Activated naive CD4-positive, alpha-beta T cell treated with anti-CD3 and anti-CD28 coated beads, Interleukin-2, amount 10 ng/mL, durations not matched to agents 7 days and 5 days (primary cell): ENCODE results near the gene DONSON.
"Not testable (repeated sequence)": the region's sequence is repeated elsewhere in the genome, so short reads cannot be mapped to it uniquely, and the experiment has no call there.

Experiments
- CTCF ChIA-PET: fragments of 350-600 bp; sonication (Branson Sonifier 250); formaldehyde crosslinking; loops from one replicate; lab custom pipeline; 2021; ENCODE audit warnings: antibody characterized with exemption; lab: Charles Lee
- DNase-seq: peaks from one replicate; pipeline ENCODE4 v3.0.0-alpha.2; 2020
- H3K27ac Mint-ChIP-seq: one replicate; pipeline ENCODE4 v1.8.0; 2021; ENCODE audit warnings: mild to moderate bottlenecking, moderate library complexity, mixed read lengths
- H3K27me3 Mint-ChIP-seq: one replicate; pipeline ENCODE4 v1.8.0; 2021; ENCODE audit warnings: mild to moderate bottlenecking, mixed read lengths
- H3K36me3 Mint-ChIP-seq: one replicate; pipeline ENCODE4 v1.8.0; 2021; ENCODE audit warnings: mixed read lengths
- H3K4me1 Mint-ChIP-seq: one replicate; pipeline ENCODE4 v1.8.0; 2021; ENCODE audit warnings: mixed read lengths
- H3K4me3 Mint-ChIP-seq: one replicate; pipeline ENCODE4 v1.8.0; 2021; ENCODE audit warnings: mild to moderate bottlenecking, moderate library complexity, mixed read lengths
- H3K9me3 Mint-ChIP-seq: one replicate; pipeline ENCODE4 v1.8.0; 2021; ENCODE audit warnings: mixed read lengths

The DONSON gene

DNA sequence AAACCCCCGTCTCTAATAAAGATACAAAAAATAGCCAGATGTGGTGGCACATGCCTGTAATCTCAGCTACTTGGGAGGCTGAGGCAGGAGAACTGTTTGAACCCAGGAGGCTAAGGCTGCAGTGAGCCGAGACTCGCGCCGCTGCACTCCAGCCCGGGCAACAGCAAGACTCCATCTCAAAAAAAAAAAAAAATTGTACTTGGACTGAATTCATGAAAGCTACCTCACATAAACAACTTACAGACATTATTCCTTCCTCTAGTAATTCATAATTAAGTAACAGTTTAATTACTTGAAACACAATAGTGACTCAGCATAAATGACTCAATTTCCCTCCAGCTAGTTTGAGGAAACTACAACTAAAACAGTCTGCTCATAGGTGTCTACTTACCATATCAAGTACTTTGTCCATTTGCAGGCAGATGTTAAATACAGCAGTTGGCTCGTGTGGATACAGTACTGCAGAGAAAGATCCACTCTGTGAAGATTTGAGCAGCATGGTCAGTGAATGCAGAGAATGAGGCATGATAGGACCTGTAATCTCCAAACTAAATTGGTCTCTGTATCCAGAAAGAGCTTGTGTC is 9.4 kb downstream of the DONSON start:
- peaks cover 8% of the 10 kb centered on the region for H3K4me1 Mint-ChIP-seq
- H3K36me3 Mint-ChIP-seq = peaks cover 35% of the 10 kb centered on the region
- no peaks in the 10 kb centered on the region for H3K9me3 Mint-ChIP-seq
- H3K27me3 Mint-ChIP-seq = no peaks in the 10 kb centered on the region
- CTCF ChIA-PET = interaction anchor here (1.0 kb wide), 1 partner anchor 9 kb away, joined by 3 read pairs; the partner anchor contains the start of gene DONSON
- DNase-seq = no peak
- H3K4me3 Mint-ChIP-seq = no peak overlapping the region
- H3K27ac Mint-ChIP-seq = peak overlapping the region; percentile 22

DNA sequence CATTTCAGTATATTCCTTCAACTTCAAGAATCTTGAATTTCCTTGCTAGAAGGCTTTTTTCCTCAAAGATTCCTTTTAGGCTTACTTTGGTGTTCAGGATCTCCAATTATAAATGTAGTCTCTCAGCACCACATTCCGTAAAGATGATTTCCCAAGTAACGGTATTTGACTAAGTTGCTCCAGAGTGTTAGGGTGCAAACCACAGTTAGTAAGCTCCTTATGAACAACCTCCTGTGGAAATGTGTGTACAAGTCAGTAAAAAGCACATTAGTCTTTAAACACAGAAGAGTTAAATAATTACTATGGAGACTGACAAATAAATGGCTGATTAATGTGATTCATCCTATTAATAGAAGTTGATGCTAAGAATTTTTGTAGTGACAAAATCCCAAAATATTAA is 10.3 kb downstream of the DONSON start:
- peaks cover 8% of the 10 kb centered on the region for H3K4me1 Mint-ChIP-seq
- CTCF ChIA-PET = no interaction called here
- no peak for DNase-seq
- H3K27ac Mint-ChIP-seq = no peak overlapping the region
- H3K9me3 Mint-ChIP-seq = no peaks in the 10 kb centered on the region
- no peaks in the 10 kb centered on the region for H3K27me3 Mint-ChIP-seq
- H3K36me3 Mint-ChIP-seq = peaks cover 41% of the 10 kb centered on the region
- no peak overlapping the region for H3K4me3 Mint-ChIP-seq

DNA sequence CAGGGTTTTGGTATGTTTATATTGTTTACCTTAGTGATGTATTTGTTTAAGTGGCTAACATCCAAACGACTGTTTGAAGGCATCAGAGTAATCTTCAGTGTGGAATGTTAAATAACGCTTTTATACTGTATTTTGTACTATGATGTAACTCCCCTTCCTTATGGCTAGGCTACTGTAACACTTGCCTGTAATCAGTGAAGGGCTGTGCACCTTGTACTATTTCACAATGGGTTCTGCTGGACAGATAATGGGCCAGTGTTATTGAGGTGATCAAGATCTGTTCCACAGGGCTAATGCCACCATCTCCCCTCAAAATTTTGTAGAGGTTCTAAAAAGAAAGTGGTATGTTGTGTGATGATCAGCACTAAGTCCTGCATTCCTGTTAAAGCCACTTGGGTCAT is 11.7 kb downstream of the DONSON start:
- H3K4me1 Mint-ChIP-seq, H3K27ac Mint-ChIP-seq, H3K4me3 Mint-ChIP-seq, DNase-seq, H3K27me3 Mint-ChIP-seq, CTCF ChIA-PET, H3K9me3 Mint-ChIP-seq: not testable (repeated sequence)
- H3K36me3 Mint-ChIP-seq = peaks cover 48% of the 10 kb centered on the region

DNA sequence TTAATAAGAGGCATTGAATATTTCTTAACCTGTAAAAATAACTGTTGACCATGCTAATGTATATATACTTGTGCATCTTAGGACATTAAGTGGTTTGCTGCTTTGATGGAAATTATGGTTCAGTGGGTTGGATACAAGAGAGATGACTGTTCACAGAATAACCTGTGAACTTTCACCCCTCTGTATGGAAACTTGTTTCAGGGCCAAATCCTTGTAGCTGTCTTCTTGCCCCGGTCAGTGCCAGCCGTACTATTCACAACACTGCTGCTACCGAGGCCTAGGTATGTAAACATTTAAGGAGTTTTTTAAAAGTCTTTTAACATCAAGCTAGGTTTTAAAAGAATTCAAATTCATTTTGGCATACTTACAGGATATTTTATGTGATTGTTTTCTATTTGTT is 16.1 kb downstream of the DONSON start:
- no peak for DNase-seq
- CTCF ChIA-PET = interaction anchor here (1.0 kb wide), 1 partner anchor 11 kb away, joined by 4 read pairs; no protein-coding TSS in a partner anchor
- Mint-ChIP-seq H3K4me3 (no peak overlapping the region), H3K9me3 (no peaks in the 10 kb centered on the region), H3K36me3 (peaks cover 56% of the 10 kb centered on the region), H3K4me1 (peaks cover 3% of the 10 kb centered on the region), H3K27me3 (no peaks in the 10 kb centered on the region), H3K27ac (no peak overlapping the region)

DNA sequence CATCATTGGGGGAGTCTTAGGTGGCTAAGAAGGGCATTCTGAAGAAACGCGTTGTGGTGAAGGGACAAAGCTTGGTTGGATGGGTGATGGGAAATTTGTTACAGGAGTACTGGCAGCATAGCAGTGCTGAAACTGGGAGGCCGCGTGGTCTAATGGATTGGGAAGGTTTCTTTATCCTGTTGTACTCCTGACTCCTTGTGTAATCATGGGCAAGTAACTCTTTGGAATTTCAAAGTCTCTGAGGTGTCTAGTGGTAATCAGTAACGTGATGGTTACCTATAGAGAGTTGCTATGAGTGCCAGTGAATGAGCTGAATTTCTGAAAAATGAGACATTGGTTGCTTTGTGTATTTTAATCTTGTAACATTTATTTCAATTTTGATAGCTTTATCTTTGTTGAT is 18.5 kb downstream of the DONSON start:
- H3K27ac Mint-ChIP-seq = peak overlapping the region; percentile 68
- no peaks in the 10 kb centered on the region for H3K9me3 Mint-ChIP-seq
- CTCF ChIA-PET = no interaction called here
- H3K4me1 Mint-ChIP-seq = peaks cover 3% of the 10 kb centered on the region
- H3K27me3 Mint-ChIP-seq = no peaks in the 10 kb centered on the region
- DNase-seq = no peak
- no peak overlapping the region for H3K4me3 Mint-ChIP-seq
- peaks cover 49% of the 10 kb centered on the region for H3K36me3 Mint-ChIP-seq

DNA sequence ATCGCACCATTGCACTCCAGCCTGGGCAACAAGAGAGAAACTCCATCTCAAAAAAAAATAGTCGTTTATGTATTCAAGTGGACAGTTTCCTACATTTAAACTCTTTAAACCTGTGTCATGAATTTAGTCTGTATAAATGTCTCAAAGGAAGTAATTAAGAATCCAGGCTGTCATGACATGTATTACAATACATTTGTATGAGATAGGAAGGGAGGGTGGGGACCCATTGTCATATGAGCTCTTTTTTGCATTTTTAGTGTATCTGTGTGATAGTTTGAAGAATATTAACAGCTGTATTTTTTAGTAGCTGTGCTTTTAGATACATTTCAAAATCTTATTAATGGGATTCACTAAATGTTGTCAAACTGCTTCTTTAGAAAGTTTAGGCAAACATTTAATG is 20.0 kb downstream of the DONSON start:
- no peak for DNase-seq
- CTCF ChIA-PET = no interaction called here
- Mint-ChIP-seq H3K36me3 (peaks cover 50% of the 10 kb centered on the region), H3K4me3 (no peak overlapping the region), H3K27ac (no peak overlapping the region), H3K27me3 (no peaks in the 10 kb centered on the region), H3K4me1 (peaks cover 3% of the 10 kb centered on the region), H3K9me3 (no peaks in the 10 kb centered on the region)

DNA sequence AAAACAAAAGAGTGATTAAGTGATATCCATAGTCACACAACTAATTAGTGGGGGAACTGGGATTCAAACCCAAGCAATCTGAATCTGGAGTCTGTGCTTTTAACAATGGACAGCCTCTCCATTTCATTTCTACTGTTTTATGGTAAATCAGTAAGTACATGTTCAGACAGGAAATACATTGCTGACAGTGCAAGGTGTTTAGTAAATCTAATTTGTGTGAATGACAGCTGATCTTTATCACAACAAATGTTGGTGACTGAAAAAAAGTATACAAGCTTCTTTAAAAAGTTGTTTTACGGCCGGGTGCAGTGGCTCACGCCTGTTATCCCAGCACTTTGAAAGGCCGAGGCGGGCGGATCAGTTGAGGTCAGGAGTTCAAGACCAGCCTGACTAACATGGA is 20.6 kb downstream of the DONSON start:
- peaks cover 50% of the 10 kb centered on the region for H3K36me3 Mint-ChIP-seq
- peaks cover 3% of the 10 kb centered on the region for H3K4me1 Mint-ChIP-seq
- CTCF ChIA-PET = no interaction called here
- no peak overlapping the region for H3K4me3 Mint-ChIP-seq
- no peak for DNase-seq
- H3K27ac Mint-ChIP-seq = no peak overlapping the region
- H3K27me3 Mint-ChIP-seq = no peaks in the 10 kb centered on the region
- no peaks in the 10 kb centered on the region for H3K9me3 Mint-ChIP-seq

DNA sequence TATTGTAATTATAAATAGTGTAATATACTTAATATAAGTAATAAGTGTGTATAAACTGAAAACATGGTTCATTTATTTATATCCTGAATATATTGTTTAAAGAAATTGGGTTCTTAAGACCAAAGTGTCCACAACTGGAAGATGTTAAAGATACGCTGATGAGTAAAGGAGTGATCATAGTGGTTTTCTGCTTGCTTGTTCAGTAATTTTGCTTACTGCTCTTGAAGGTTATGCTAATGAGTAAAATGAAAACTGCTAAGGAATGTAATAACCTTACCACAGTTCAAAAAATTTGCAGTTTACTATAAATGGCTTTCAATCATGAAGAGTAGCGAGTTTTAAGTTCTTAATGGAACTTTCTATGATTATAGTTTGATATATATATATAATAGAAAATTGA is 22.0 kb downstream of the DONSON start:
- no peak for DNase-seq
- no peaks in the 10 kb centered on the region for H3K9me3 Mint-ChIP-seq
- H3K36me3 Mint-ChIP-seq = peaks cover 45% of the 10 kb centered on the region
- peaks cover 5% of the 10 kb centered on the region for H3K4me1 Mint-ChIP-seq
- H3K4me3 Mint-ChIP-seq = no peak overlapping the region
- CTCF ChIA-PET = interaction anchor here (1.2 kb wide), 1 partner anchor 40 kb away, joined by 4 read pairs; no protein-coding TSS in a partner anchor
- H3K27me3 Mint-ChIP-seq = no peaks in the 10 kb centered on the region
- H3K27ac Mint-ChIP-seq = no peak overlapping the region

DNA sequence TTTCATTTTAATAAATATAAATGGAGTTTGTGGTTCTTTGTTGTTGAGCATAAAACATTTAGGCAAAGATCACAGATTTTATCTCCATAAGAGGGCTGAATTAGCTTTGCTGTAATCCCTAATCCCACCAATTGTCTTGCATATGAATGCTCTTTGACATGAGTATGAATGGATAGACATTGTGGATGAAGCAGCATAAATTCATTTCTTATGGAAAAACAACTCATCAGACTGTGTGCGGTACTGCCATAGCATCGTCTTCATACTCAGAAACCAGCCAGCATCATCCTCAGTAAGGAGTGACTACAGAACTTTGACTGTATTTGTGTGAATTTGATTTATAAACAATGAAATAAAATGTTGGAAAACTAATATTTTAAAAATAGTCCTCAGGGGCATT is 26.1 kb downstream of the DONSON start:
- H3K4me1 Mint-ChIP-seq = peaks cover 9% of the 10 kb centered on the region
- CTCF ChIA-PET = no interaction called here
- no peak overlapping the region for H3K4me3 Mint-ChIP-seq
- no peaks in the 10 kb centered on the region for H3K9me3 Mint-ChIP-seq
- H3K27me3 Mint-ChIP-seq = no peaks in the 10 kb centered on the region
- no peak for DNase-seq
- no peak overlapping the region for H3K27ac Mint-ChIP-seq
- H3K36me3 Mint-ChIP-seq = peaks cover 60% of the 10 kb centered on the region

DNA sequence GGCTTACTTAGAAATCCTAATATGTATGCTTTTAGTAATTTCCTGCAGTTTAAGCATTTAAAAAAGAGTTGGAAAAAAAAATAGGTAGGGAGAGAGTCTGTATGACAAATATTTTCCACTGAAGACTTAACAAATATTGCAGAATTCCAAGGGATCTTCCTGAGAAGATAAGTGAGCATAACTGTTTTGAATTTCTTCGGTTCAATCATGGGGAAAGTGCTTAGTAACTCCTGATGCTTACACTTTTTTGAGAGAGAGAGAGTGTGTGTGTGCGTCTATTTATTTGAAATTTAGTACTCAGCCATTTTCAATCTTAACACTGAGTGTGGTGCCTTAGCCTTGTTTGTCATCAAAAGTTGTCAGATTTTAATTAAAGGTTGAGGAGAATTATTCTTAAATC is 27.1 kb downstream of the DONSON start:
- Mint-ChIP-seq H3K36me3 (peaks cover 68% of the 10 kb centered on the region), H3K4me1 (peaks cover 18% of the 10 kb centered on the region), H3K9me3 (no peaks in the 10 kb centered on the region), H3K27me3 (no peaks in the 10 kb centered on the region), H3K27ac (peak overlapping the region; percentile 0), H3K4me3 (no peak overlapping the region)
- DNase-seq = no peak
- CTCF ChIA-PET = no interaction called here

DNA sequence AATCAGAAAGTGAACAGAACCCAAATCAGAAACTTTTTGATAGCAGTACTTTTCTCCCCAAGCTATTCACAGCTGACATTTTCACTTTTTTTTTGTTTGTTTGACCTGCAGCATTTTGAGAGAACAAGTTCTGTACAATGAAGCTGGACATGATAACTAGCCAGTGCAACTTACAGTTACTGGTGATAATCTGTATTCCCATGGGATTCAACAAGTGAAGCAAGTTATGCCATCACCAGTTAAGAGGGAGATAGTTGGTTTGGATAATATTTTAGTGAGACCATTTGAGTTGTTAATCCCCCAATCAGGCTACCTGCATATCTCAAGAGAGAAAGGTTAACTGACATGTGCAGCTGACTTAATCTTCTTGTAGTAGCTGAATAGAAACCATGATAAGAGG is 27.5 kb downstream of the DONSON start:
- Mint-ChIP-seq H3K27me3 (no peaks in the 10 kb centered on the region), H3K4me3 (no peak overlapping the region), H3K36me3 (peaks cover 72% of the 10 kb centered on the region), H3K9me3 (no peaks in the 10 kb centered on the region), H3K27ac (no peak overlapping the region), H3K4me1 (peaks cover 22% of the 10 kb centered on the region)
- DNase-seq = no peak
- CTCF ChIA-PET = no interaction called here

DNA sequence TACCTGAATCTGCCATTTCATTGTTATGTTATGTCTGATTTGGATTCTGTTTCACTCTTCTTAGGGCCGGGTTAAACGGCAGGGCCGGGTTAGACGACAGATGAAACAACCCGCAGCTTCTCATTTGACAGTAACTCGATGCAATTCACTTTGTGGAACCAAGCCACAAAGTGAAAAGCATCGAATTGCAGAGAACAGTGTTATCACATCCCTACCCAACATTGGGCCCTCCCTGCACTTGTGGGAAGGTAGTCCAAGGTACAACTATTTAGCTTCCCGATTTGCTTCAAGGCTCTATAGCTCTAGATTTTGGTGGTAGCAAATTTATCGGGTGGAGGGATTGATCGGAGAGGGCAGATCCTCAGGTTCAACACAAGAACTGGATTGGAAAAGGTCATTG is 28.7 kb downstream of the DONSON start:
- Mint-ChIP-seq H3K27ac (no peak overlapping the region), H3K36me3 (peaks cover 80% of the 10 kb centered on the region), H3K9me3 (no peaks in the 10 kb centered on the region), H3K4me3 (no peak overlapping the region), H3K27me3 (no peaks in the 10 kb centered on the region), H3K4me1 (peaks cover 27% of the 10 kb centered on the region)
- DNase-seq = no peak
- CTCF ChIA-PET = interaction anchor here (1.1 kb wide), 1 partner anchor 80 kb away, joined by 3 read pairs; the partner anchor contains the start of gene TMEM50B

DNA sequence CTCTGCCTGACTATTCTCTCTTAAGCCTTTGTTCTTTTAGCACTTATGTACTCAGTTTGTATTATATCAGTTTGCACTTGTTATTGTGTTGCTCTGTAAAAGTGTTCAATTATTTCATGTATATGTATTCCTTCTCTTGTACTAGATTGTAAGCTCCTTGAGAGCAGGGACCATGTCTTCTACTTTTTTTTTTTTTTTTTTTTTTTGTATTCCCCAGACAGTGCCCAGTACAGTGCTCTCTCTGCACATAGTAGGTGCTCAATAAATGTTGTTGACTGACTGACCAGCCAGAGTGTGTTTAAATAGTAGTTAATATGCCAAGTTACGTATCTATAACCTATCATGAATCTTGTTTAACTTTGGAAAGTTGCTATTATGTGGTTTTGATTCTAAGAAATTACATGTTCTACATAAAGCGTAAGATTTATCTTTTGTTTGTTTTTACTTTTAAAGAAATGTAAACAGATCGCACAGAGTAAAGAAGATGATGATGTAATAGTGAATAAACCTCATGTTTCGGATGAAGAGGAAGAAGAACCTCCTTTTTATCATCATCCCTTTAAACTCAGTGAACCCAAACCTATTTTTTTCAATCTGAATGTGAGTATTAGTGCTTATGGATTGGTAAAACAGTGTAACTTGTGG is 29.6 kb downstream of the DONSON start:
- Mint-ChIP-seq H3K9me3 (no peaks in the 10 kb centered on the region), H3K36me3 (peaks cover 84% of the 10 kb centered on the region), H3K27ac (no peak overlapping the region), H3K4me3 (no peak overlapping the region), H3K4me1 (peaks cover 37% of the 10 kb centered on the region), H3K27me3 (no peaks in the 10 kb centered on the region)
- DNase-seq = no peak
- CTCF ChIA-PET = interaction anchor here (1.1 kb wide), 1 partner anchor 79 kb away, joined by 3 read pairs; the partner anchor contains the start of gene TMEM50B

DNA sequence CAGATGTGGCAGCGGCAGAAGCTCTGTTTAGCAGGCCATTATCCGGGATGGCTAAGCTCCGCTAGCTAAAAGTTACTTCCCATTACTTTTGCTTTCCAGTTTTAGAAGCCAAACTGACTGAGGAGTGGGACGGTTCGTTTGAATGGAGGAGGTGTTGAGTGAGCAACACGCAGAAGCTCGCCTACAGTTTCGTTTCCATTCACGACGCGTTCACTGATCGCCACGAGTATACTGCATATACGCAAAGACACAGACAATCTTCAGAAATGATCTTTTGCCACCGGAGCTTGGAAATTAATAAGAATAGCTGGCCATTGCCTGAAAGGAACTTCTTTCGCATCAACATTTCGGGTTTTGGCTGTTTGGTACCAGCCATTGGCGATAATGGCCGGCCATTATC is 31.0 kb downstream of the DONSON start:
- Mint-ChIP-seq H3K27me3 (no peaks in the 10 kb centered on the region), H3K27ac (no peak overlapping the region), H3K9me3 (no peaks in the 10 kb centered on the region), H3K4me3 (no peak overlapping the region), H3K36me3 (peaks cover 83% of the 10 kb centered on the region), H3K4me1 (peaks cover 43% of the 10 kb centered on the region)
- CTCF ChIA-PET = interaction anchor here (0.6 to 2.2 kb wide), 2 partner anchors 49 to 317 kb away, joined by 3 to 9 read pairs; no protein-coding TSS in a partner anchor
- no peak for DNase-seq

DNA sequence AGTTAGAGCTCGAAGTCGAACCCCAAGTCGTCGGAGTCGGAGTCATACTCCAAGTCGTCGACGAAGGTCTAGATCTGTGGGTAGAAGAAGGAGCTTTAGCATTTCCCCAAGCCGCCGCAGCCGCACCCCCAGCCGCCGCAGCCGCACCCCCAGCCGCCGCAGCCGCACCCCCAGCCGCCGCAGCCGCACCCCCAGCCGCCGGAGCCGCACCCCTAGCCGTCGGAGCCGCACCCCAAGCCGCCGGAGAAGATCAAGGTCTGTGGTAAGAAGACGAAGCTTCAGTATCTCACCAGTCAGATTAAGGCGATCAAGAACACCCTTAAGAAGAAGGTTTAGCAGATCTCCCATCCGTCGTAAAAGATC is 33.5 kb downstream of the DONSON start:
- Mint-ChIP-seq H3K27ac (no peak overlapping the region), H3K4me3 (no peak overlapping the region), H3K9me3 (no peaks in the 10 kb centered on the region), H3K36me3 (peaks cover 80% of the 10 kb centered on the region), H3K4me1 (peaks cover 37% of the 10 kb centered on the region), H3K27me3 (no peaks in the 10 kb centered on the region)
- no peak for DNase-seq
- CTCF ChIA-PET = no interaction called here
